B cell (primary cell): ENCODE measurements around the gene KCNH6. TPM values are rescaled to one million over a fixed set of nuclear protein-coding genes. Genes with fewer than 3 reads are reported as not detected.

Source experiments
- ATAC-seq: fragments of 200-7000 bp; cut with Tn5 transposase; one replicate; pipeline ENCODE4 v1.10.0; 2021; ENCODE audit warnings: low read depth, mild to moderate bottlenecking, moderate number of reproducible peaks, moderate library complexity
- CTCF ChIA-PET: fragments of 350-600 bp; sonication (Branson Sonifier 250); formaldehyde crosslinking; loops from one replicate; lab custom pipeline; 2021; ENCODE audit warnings: antibody characterized with exemption, inconsistent platforms; lab: Charles Lee
- POLR2A ChIA-PET: fragments of 350-600 bp; sonication (Branson Sonifier 250); formaldehyde crosslinking; loops from one replicate; lab custom pipeline; 2021; ENCODE audit warnings: antibody characterized with exemption; lab: Charles Lee
- DNase-seq: peaks from one replicate; pipeline ENCODE4 v3.0.0; 2013
- H2AFZ ChIP-seq: 2 replicates; pipeline ENCODE4 v1.6.1; 2012; ENCODE audit warnings: mild to moderate bottlenecking, low read depth, low read length; ENCODE audit not compliant: insufficient read depth, poor library complexity, severe bottlenecking
- H3K27ac ChIP-seq, 2 donors: 1 replicate in 1 of 2; 2 replicates in 1 of 2; pipeline ENCODE4 v1.5.1; 2012 to 2013; ENCODE audit warnings: low read length in 2 of 2, mild to moderate bottlenecking in 2 of 2, moderate library complexity in 1 of 2
- H3K27me3 ChIP-seq, 4 experiments: fragments of 200-600 bp in 1 of 4; sonication (generic) in 1 of 4; replicated peaks in 1 of 4; 1 replicate in 2 of 4; 2 replicates in 2 of 4; pipeline versions ENCODE4 v1.6.1 to v1.7.0; 2013 to 2016; ENCODE audit warnings: low read length in 3 of 4, mild to moderate bottlenecking in 2 of 4, mixed read lengths in 1 of 4, moderate library complexity in 1 of 4; ENCODE audit not compliant: insufficient read depth in 4 of 4, control insufficient read depth in 3 of 4; ENCODE audit errors: control extremely low read depth in 1 of 4
- H3K36me3 ChIP-seq, 2 experiments: replicated peaks in 1 of 2; 1 replicate in 1 of 2; 2 replicates in 1 of 2; pipeline versions ENCODE4 v1.6.1 to v1.7.1; 2013; ENCODE audit warnings: low read length in 1 of 2; ENCODE audit not compliant: insufficient read depth in 2 of 2, control insufficient read depth in 1 of 2; ENCODE audit errors: control extremely low read depth in 1 of 2, extremely low read depth in 1 of 2
- H3K4me1 ChIP-seq, 2 donors: fragments of 200-600 bp in 1 of 2; sonication (generic) in 1 of 2; 1 replicate in 1 of 2; 2 replicates in 1 of 2; pipeline versions ENCODE4 v1.5.1 to v1.6.1; 2013 to 2017; ENCODE audit warnings: low read length in 2 of 2; ENCODE audit not compliant: control insufficient read depth in 2 of 2, insufficient read depth in 2 of 2
- H3K4me2 ChIP-seq: replicated peaks from 2 replicates; pipeline ENCODE3; 2012; ENCODE audit warnings: mild to moderate bottlenecking, low read depth, low read length; ENCODE audit not compliant: poor library complexity, severe bottlenecking
- H3K4me3 ChIP-seq, 5 experiments: fragments of 200-600 bp in 1 of 5; sonication (generic) in 1 of 5; 1 replicate in 3 of 5; 2 replicates in 2 of 5; pipeline versions ENCODE4 v1.5.1 to v1.7.0; 2011 to 2016; ENCODE audit warnings: low read length in 4 of 5, mild to moderate bottlenecking in 4 of 5, low read depth in 2 of 5, control low read depth in 1 of 5, moderate library complexity in 1 of 5; ENCODE audit not compliant: insufficient read depth in 1 of 5; ENCODE audit errors: control extremely low read depth in 1 of 5, extremely low read depth in 1 of 5
- H3K79me2 ChIP-seq: fragments of 200-600 bp; sonication (generic); one replicate; pipeline ENCODE4 v1.6.0; 2016; ENCODE audit warnings: low read length; ENCODE audit not compliant: control insufficient read depth, insufficient read depth
- H3K9ac ChIP-seq: fragments of 200-600 bp; sonication (generic); 2 replicates; pipeline ENCODE4 v1.6.1; 2017; ENCODE audit warnings: mild to moderate bottlenecking, low read length, moderate library complexity
- H3K9me3 ChIP-seq, 3 donors: one replicate each; pipeline versions ENCODE4 v1.6.1 to v1.7.1; 2013; ENCODE audit warnings: low read length in 2 of 3; ENCODE audit not compliant: control insufficient read depth in 2 of 3, insufficient read depth in 1 of 3; ENCODE audit errors: control extremely low read depth in 1 of 3
- H4K20me1 ChIP-seq: 2 replicates; pipeline ENCODE4 v1.6.0; 2012; ENCODE audit warnings: mild to moderate bottlenecking, low read length; ENCODE audit not compliant: insufficient read depth, control insufficient read depth, poor library complexity, severe bottlenecking
- H3K27ac Mint-ChIP-seq: one replicate; pipeline ENCODE4 v1.8.0; 2021; ENCODE audit warnings: mixed read lengths
- H3K27me3 Mint-ChIP-seq: one replicate; pipeline ENCODE4 v1.8.0; 2021; ENCODE audit warnings: mixed read lengths
- H3K4me1 Mint-ChIP-seq: one replicate; pipeline ENCODE4 v1.8.0; 2021; ENCODE audit warnings: mixed read lengths
- H3K4me3 Mint-ChIP-seq: one replicate; pipeline ENCODE4 v1.8.0; 2021; ENCODE audit warnings: mixed read lengths
- H3K9me3 Mint-ChIP-seq: one replicate; pipeline ENCODE4 v1.8.0; 2022; ENCODE audit warnings: mixed read lengths; ENCODE audit not compliant: insufficient read depth
- EZH2 ChIP-seq: IDR thresholded peaks from 2 replicates; pipeline ENCODE4 v1.6.1; 2012; ENCODE audit warnings: borderline replicate concordance, low read depth, mild to moderate bottlenecking, moderate library complexity, low read length; ENCODE audit not compliant: insufficient read depth, poor library complexity, severe bottlenecking
- WGBS: methylation state at CpG from one replicate; pipeline ENCODE4 v1.1.5; 2013; ENCODE audit warnings: missing lambda C conversion rate; ENCODE audit not compliant: insufficient coverage; 5-methylcytosine and 5-hydroxymethylcytosine counted together
- intact Hi-C: fragments of 100-400 bp; cut with micrococcal nuclease; formaldehyde crosslinking; loops from one replicate; pipeline ENCODE4 v1.10.0; 2022
- polyA plus RNA-seq: library from polyadenylated mRNA; depleted of rRNA; stranded (reverse); fragments of >200 nt; gene quantifications from 2 replicates; pipeline ENCODE4 v1.2.3, GENCODE V29; 2012
- total RNA-seq, 2 donors: library from RNA; stranded (reverse); fragments of 120-200 nt in 1 of 2; gene quantifications; 1 replicate in 1 of 2; 2 replicates in 1 of 2; pipeline versions ENCODE4 v1.2.3 to v1.2.4, GENCODE V29; 2013 to 2022
- TF ChIP-seq, protein P1 (sequence below): fragments of 200-600 bp; IDR thresholded peaks from one replicate; pipeline ENCODE4 v1.8.0; 2022; ENCODE audit warnings: antibody characterized with exemption, mild to moderate bottlenecking

The KCNH6 gene
- total and polyA plus RNA-seq, 2 donors (not counting 1 experiment from before 2014, with no cell fraction given), result not detected

DNA sequence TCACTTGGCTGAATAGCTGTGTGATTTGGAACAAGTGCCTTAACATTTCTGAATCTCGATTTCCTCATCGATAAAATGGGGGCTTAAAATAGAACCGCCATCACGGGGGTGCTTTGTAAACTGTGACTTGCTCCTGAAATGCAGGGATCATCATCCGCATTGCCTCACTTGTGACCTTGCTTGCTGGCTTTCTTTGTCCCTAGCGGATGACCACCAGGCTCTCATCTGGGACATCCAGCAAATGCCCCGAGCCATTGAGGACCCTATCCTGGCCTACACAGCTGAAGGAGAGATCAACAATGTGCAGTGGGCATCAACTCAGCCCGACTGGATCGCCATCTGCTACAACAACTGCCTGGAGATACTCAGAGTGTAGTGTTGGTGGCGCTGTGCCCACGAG is 65.6 kb downstream of the KCNH6 start:
- Mint-ChIP-seq H3K9me3 (no peaks in the 10 kb centered on the region), H3K27ac (no peak overlapping the region), H3K4me1 (no peaks in the 10 kb centered on the region), H3K4me3 (no peak overlapping the region), H3K27me3 (no peaks in the 10 kb centered on the region)
- Histone ChIP-seq H3K79me2 (no peaks in the 10 kb centered on the region), H3K4me1 (no peaks in the 10 kb centered on the region), H3K9ac (no peak overlapping the region), H2AFZ (no peak overlapping the region), H3K36me3 (peaks cover 4 to 69% of the 10 kb centered on the region in 2 experiments), H3K27me3 (no peaks in the 10 kb centered on the region), H4K20me1 (no peaks in the 10 kb centered on the region), H3K9me3 (no peaks in the 10 kb centered on the region), H3K4me2 (no peak overlapping the region), H3K27ac (no peak overlapping the region), H3K4me3 (no peak overlapping the region)
- no peak for TF ChIP-seq EZH2
- TF ChIP-seq, protein P1, sequence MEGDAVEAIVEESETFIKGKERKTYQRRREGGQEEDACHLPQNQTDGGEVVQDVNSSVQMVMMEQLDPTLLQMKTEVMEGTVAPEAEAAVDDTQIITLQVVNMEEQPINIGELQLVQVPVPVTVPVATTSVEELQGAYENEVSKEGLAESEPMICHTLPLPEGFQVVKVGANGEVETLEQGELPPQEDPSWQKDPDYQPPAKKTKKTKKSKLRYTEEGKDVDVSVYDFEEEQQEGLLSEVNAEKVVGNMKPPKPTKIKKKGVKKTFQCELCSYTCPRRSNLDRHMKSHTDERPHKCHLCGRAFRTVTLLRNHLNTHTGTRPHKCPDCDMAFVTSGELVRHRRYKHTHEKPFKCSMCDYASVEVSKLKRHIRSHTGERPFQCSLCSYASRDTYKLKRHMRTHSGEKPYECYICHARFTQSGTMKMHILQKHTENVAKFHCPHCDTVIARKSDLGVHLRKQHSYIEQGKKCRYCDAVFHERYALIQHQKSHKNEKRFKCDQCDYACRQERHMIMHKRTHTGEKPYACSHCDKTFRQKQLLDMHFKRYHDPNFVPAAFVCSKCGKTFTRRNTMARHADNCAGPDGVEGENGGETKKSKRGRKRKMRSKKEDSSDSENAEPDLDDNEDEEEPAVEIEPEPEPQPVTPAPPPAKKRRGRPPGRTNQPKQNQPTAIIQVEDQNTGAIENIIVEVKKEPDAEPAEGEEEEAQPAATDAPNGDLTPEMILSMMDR, result no peak
- POLR2A ChIA-PET, result no interaction called here
- CTCF ChIA-PET, result no interaction called here
- no peak for ATAC-seq
- intact Hi-C loops, result no loop called here
- no peak for DNase-seq
- 99% methylated on average over 11 of the region's 11 CpGs for WGBS

DNA sequence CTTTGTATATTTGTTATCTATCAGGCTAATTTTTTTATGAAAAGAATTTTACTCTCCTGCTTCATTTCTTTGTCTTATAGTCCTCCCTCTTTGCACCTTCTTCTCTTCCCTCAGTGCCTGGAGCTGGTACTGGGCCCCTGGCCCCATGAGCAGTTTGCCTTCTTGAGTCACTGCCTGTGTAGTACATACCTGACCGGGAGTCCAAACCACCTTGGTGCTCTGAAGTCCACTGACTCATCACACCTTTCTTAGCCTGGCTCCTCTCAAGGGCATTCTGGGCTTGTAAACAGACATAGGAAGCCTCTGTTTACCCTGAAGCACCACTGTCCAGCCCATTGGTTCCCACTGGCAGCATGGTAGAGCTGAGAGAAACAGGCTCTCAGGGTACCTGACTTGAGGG is 66.5 kb downstream of the KCNH6 start:
- no peaks in the 10 kb centered on the region for H3K4me1 ChIP-seq
- ChIA-PET CTCF (interaction anchor here (1.9 kb wide), 1 partner anchor 22 kb away, joined by 13 read pairs; no protein-coding TSS in a partner anchor), POLR2A (interaction anchor here (0.6 kb wide), 1 partner anchor 556 kb away, joined by 4 read pairs; no protein-coding TSS in a partner anchor)
- no peak for DNase-seq
- intact Hi-C loops, result no loop called here
- no peaks in the 10 kb centered on the region for H3K4me1 Mint-ChIP-seq
- no peak overlapping the region for H3K4me3 ChIP-seq
- WGBS, result 100% methylated on average over 1 of the region's 1 CpG
- no peak overlapping the region for H3K27ac ChIP-seq
- no peak overlapping the region for H3K27ac Mint-ChIP-seq
- H3K9ac ChIP-seq, result no peak overlapping the region
- H3K9me3 ChIP-seq, result no peaks in the 10 kb centered on the region
- H4K20me1 ChIP-seq, result no peaks in the 10 kb centered on the region
- H3K27me3 Mint-ChIP-seq, result no peaks in the 10 kb centered on the region
- ATAC-seq, result no peak
- H2AFZ ChIP-seq, result no peak overlapping the region
- no peaks in the 10 kb centered on the region for H3K27me3 ChIP-seq
- peaks cover 4 to 65% of the 10 kb centered on the region in 2 experiments for H3K36me3 ChIP-seq
- no peak overlapping the region for H3K4me2 ChIP-seq
- H3K4me3 Mint-ChIP-seq, result no peak overlapping the region
- H3K9me3 Mint-ChIP-seq, result no peaks in the 10 kb centered on the region
- H3K79me2 ChIP-seq, result no peaks in the 10 kb centered on the region
- no peak for TF ChIP-seq EZH2
- TF ChIP-seq, protein P1, result no peak
